DND-41 (cell line): ENCODE results near the gene LRRN4CL.

ENCODE experiments used
- CTCF ChIP-seq: IDR thresholded peaks from 2 replicates; pipeline ENCODE4 v1.5.1; 2012; ENCODE audit warnings: borderline replicate concordance, low read length, moderate library complexity, mild to moderate bottlenecking; ENCODE audit not compliant: poor library complexity, severe bottlenecking; ENCODE audit errors: extremely low read depth
- EZH2 ChIP-seq: IDR thresholded peaks from 3 replicates; pipeline ENCODE4 v1.6.1; 2012; ENCODE audit warnings: borderline replicate concordance, low read depth, mild to moderate bottlenecking, moderate library complexity, low read length, inconsistent platforms; ENCODE audit not compliant: severe bottlenecking

- TF ChIP-seq CTCF (no peak), EZH2 (no peak)
These were observed 19.7 kb downstream of the LRRN4CL start for GRCh38 chr11:62669420-62670161.
